Trophoblast cell (in vitro differentiated cells and primary cell): ENCODE measurements around the gene AHDC1.
"Not testable (repeated sequence)": the region's sequence is repeated elsewhere in the genome, so short reads cannot be mapped to it uniquely, and the experiment has no call there.

ENCODE experiments used
- DNase-seq, 2 donors: peaks; one replicate each; pipeline ENCODE4 v3.0.0-alpha.2; 2016
- H2AFZ ChIP-seq: 2 replicates; pipeline ENCODE4 v1.6.1; 2013; ENCODE audit warnings: low read length, moderate library complexity, mild to moderate bottlenecking; ENCODE audit not compliant: insufficient read depth, poor library complexity
- H2AK5ac ChIP-seq: 2 replicates; pipeline ENCODE4 v1.6.1; 2013; ENCODE audit warnings: mild to moderate bottlenecking, low read length
- H2BK120ac ChIP-seq: 2 replicates; pipeline ENCODE4 v1.6.1; 2013; ENCODE audit warnings: low read length, mild to moderate bottlenecking, moderate library complexity; ENCODE audit not compliant: insufficient read depth, poor library complexity
- H2BK12ac ChIP-seq: 2 replicates; pipeline ENCODE4 v1.6.1; 2013; ENCODE audit warnings: mild to moderate bottlenecking, low read length, moderate library complexity
- H2BK5ac ChIP-seq: 2 replicates; pipeline ENCODE4 v1.6.1; 2013; ENCODE audit warnings: low read length, low read depth, moderate library complexity, mild to moderate bottlenecking; ENCODE audit not compliant: poor library complexity
- H3K14ac ChIP-seq: 2 replicates; pipeline ENCODE4 v1.6.1; 2013; ENCODE audit warnings: mild to moderate bottlenecking, low read length
- H3K18ac ChIP-seq: 2 replicates; pipeline ENCODE4 v1.6.1; 2013; ENCODE audit warnings: mild to moderate bottlenecking, low read length
- H3K23ac ChIP-seq: 2 replicates; pipeline ENCODE4 v1.6.1; 2013; ENCODE audit warnings: low read length
- H3K27ac ChIP-seq: 2 replicates; pipeline ENCODE4 v1.5.1; 2013; ENCODE audit warnings: low read depth, mild to moderate bottlenecking, inconsistent platforms, low read length, moderate library complexity
- H3K27me3 ChIP-seq: 2 replicates; pipeline ENCODE4 v1.6.1; 2013; ENCODE audit warnings: inconsistent platforms, mild to moderate bottlenecking, low read length, moderate library complexity; ENCODE audit not compliant: insufficient read depth
- H3K36me3 ChIP-seq, 2 experiments: 1 replicate in 1 of 2; 2 replicates in 1 of 2; pipeline ENCODE4 v1.6.1; 2013; ENCODE audit warnings: low read length in 2 of 2, mild to moderate bottlenecking in 2 of 2, moderate library complexity in 1 of 2; ENCODE audit not compliant: insufficient read depth in 2 of 2, control insufficient read depth in 1 of 2
- H3K4ac ChIP-seq: 2 replicates; pipeline ENCODE4 v1.6.1; 2013; ENCODE audit warnings: low read depth, mild to moderate bottlenecking, low read length, moderate library complexity
- H3K4me1 ChIP-seq, 2 experiments: 1 replicate in 1 of 2; 2 replicates in 1 of 2; pipeline ENCODE4 v1.6.1; 2013; ENCODE audit warnings: low read length in 2 of 2, mild to moderate bottlenecking in 2 of 2, moderate library complexity in 1 of 2; ENCODE audit not compliant: insufficient read depth in 2 of 2, control insufficient read depth in 1 of 2
- H3K4me2 ChIP-seq: 2 replicates; pipeline ENCODE4 v1.6.1; 2013; ENCODE audit warnings: inconsistent platforms, mild to moderate bottlenecking, low read length, moderate library complexity
- H3K4me3 ChIP-seq: 2 replicates; pipeline ENCODE4 v1.5.1; 2013; ENCODE audit warnings: mild to moderate bottlenecking, low read depth, low read length, inconsistent platforms
- H3K79me1 ChIP-seq: one replicate; pipeline ENCODE4 v1.6.1; 2013; ENCODE audit warnings: low read length
- H3K79me2 ChIP-seq: 2 replicates; pipeline ENCODE4 v1.6.1; 2013; ENCODE audit warnings: low read length, mild to moderate bottlenecking; ENCODE audit not compliant: control insufficient read depth, insufficient read depth, poor library complexity
- H3K9ac ChIP-seq: 2 replicates; pipeline ENCODE4 v1.6.1; 2013; ENCODE audit warnings: mild to moderate bottlenecking, low read length
- H3K9me3 ChIP-seq: 2 replicates; pipeline ENCODE4 v1.6.1; 2013; ENCODE audit warnings: low read depth, mild to moderate bottlenecking, control low read depth, inconsistent platforms, low read length; ENCODE audit not compliant: insufficient read depth
- H4K12ac ChIP-seq: 2 replicates; pipeline ENCODE4 v1.6.1; 2013; ENCODE audit warnings: low read depth, mild to moderate bottlenecking, low read length, moderate library complexity
- H4K8ac ChIP-seq: 2 replicates; pipeline ENCODE4 v1.6.1; 2013; ENCODE audit warnings: low read depth, mild to moderate bottlenecking, low read length, moderate library complexity
- H4K91ac ChIP-seq: one replicate; pipeline ENCODE4 v1.6.1; 2013; ENCODE audit warnings: low read depth, mild to moderate bottlenecking, low read length, moderate library complexity
- WGBS: extraction: QIAGEN DNeasy Blood & Tissue Kit; methylation state at CpG from one replicate; pipeline ENCODE4 v1.1.7; 2013; ENCODE audit warnings: missing lambda C conversion rate; ENCODE audit not compliant: insufficient read length, insufficient coverage; ENCODE audit errors: extremely low coverage; 5-methylcytosine and 5-hydroxymethylcytosine counted together

Gene AHDC1

GRCh38 chr1:27630859-27631491, 27.0 kb upstream of the AHDC1 start:
- peaks cover 4 to 7% of the 10 kb centered on the region in 2 experiments for H3K4me1 ChIP-seq
- no peak overlapping the region for H3K14ac ChIP-seq
- no peak overlapping the region for H4K12ac ChIP-seq
- no peak overlapping the region for H2AK5ac ChIP-seq
- peak in 1 of 2 donors; percentile 14 for DNase-seq
- H3K18ac ChIP-seq: no peak overlapping the region
- H4K8ac ChIP-seq: no peak overlapping the region
- H2BK5ac ChIP-seq: no peak overlapping the region
- H3K9me3 ChIP-seq: no peaks in the 10 kb centered on the region
- H2BK12ac ChIP-seq: no peak overlapping the region
- no peak overlapping the region for H3K9ac ChIP-seq
- no peaks in the 10 kb centered on the region for H3K79me2 ChIP-seq
- H3K4me3 ChIP-seq: no peak overlapping the region
- H3K4me2 ChIP-seq: no peak overlapping the region
- no peak overlapping the region for H3K23ac ChIP-seq
- no peak overlapping the region for H2BK120ac ChIP-seq
- no peak overlapping the region for H2AFZ ChIP-seq
- no CpG with 5 or more reads among the region's 5 CpGs for WGBS
- peaks cover 4% of the 10 kb centered on the region for H3K79me1 ChIP-seq
- no peak overlapping the region for H3K27ac ChIP-seq
- no peak overlapping the region for H4K91ac ChIP-seq
- peaks cover 28% of the 10 kb centered on the region for H3K27me3 ChIP-seq
- no peak overlapping the region for H3K4ac ChIP-seq
- no peaks in the 10 kb centered on the region for H3K36me3 ChIP-seq

DNA sequence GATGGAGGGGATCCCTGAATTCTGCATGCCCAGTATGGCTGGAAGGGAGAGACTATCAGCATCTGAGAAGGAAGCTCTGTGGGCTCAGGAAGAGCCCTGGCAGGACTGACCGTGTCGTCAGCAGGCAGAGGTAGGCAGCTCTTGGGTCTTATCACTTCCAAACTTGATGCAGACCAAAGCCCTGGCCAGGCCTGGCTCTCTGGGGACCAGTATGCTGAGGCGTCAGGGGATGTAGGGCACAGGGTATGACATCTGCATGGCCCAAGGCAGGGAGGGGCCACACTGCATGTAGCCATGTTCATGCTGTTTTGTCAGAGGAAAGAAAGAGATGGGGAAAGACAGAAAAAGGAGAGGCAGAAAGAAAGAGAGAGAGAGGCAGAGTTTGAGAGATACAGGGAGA, 24.8 kb upstream of the AHDC1 start:
- H3K36me3 ChIP-seq: no peaks in the 10 kb centered on the region
- H3K4ac ChIP-seq: no peak overlapping the region
- H3K4me2 ChIP-seq: no peak overlapping the region
- no peak overlapping the region for H2BK5ac ChIP-seq
- no peak overlapping the region for H3K18ac ChIP-seq
- H2BK120ac ChIP-seq: no peak overlapping the region
- no peak for DNase-seq
- H2BK12ac ChIP-seq: no peak overlapping the region
- H4K8ac ChIP-seq: no peak overlapping the region
- WGBS: no CpG with 5 or more reads among the region's 3 CpGs
- peaks cover 8% of the 10 kb centered on the region for H3K27me3 ChIP-seq
- no peaks in the 10 kb centered on the region for H3K4me1 ChIP-seq
- no peak overlapping the region for H3K9ac ChIP-seq
- no peak overlapping the region for H4K91ac ChIP-seq
- H3K23ac ChIP-seq: no peak overlapping the region
- no peak overlapping the region for H2AK5ac ChIP-seq
- no peaks in the 10 kb centered on the region for H3K9me3 ChIP-seq
- no peak overlapping the region for H3K14ac ChIP-seq
- H2AFZ ChIP-seq: no peak overlapping the region
- H3K4me3 ChIP-seq: no peak overlapping the region
- no peaks in the 10 kb centered on the region for H3K79me2 ChIP-seq
- no peaks in the 10 kb centered on the region for H3K79me1 ChIP-seq
- H3K27ac ChIP-seq: no peak overlapping the region
- no peak overlapping the region for H4K12ac ChIP-seq

GRCh38 chr1:27627733-27628132, 23.8 kb upstream of the AHDC1 start:
- H4K12ac ChIP-seq, H2BK120ac ChIP-seq, H3K4me1 ChIP-seq, H3K36me3 ChIP-seq, H3K9ac ChIP-seq, H3K79me2 ChIP-seq, H2AK5ac ChIP-seq, H3K27me3 ChIP-seq, H3K4ac ChIP-seq, H3K4me3 ChIP-seq, H4K8ac ChIP-seq, H4K91ac ChIP-seq, H2BK5ac ChIP-seq, H3K9me3 ChIP-seq, H3K18ac ChIP-seq, DNase-seq, H2AFZ ChIP-seq, H3K14ac ChIP-seq, H3K4me2 ChIP-seq, H3K79me1 ChIP-seq, H3K27ac ChIP-seq, H2BK12ac ChIP-seq, H3K23ac ChIP-seq: not testable (repeated sequence)
- WGBS: no CpG with 5 or more reads among the region's 4 CpGs

- Histone ChIP-seq H3K4me2 (no peak overlapping the region), H3K9me3 (no peaks in the 10 kb centered on the region), H4K8ac (no peak overlapping the region), H3K27ac (no peak overlapping the region), H2AFZ (no peak overlapping the region), H2BK120ac (no peak overlapping the region), H3K4me3 (no peak overlapping the region), H3K27me3 (no peaks in the 10 kb centered on the region), H3K4me1 (no peaks in the 10 kb centered on the region), H3K79me2 (no peaks in the 10 kb centered on the region), H3K18ac (no peak overlapping the region), H2BK5ac (no peak overlapping the region), H3K23ac (no peak overlapping the region), H3K36me3 (no peaks in the 10 kb centered on the region), H4K91ac (no peak overlapping the region), H3K14ac (no peak overlapping the region), H2AK5ac (no peak overlapping the region), H3K4ac (no peak overlapping the region), H3K9ac (no peak overlapping the region), H3K79me1 (no peaks in the 10 kb centered on the region), H2BK12ac (no peak overlapping the region), H4K12ac (no peak overlapping the region)
- no CpG with 5 or more reads among the region's 5 CpGs for WGBS
- no peak for DNase-seq
These were observed 23.1 kb upstream of the AHDC1 start for GRCh38 chr1:27627061-27627460.
